ENCODE data around the gene ABCB9. TPM values are rescaled to one million over a fixed set of nuclear protein-coding genes. Genes with fewer than 3 reads are reported as not detected.

The ABCB9 gene
- total and polyA plus RNA-seq, 2 of the 8 experiments (the other 6 are each of a cell fraction or from before 2014, with no cell fraction given) = 3.8 to 8.0 TPM

- Histone ChIP-seq H3K4ac (replicated peaks; ENCODE audit: insufficient read length, low read depth, low read length) (no peak overlapping the region), H2BK20ac (ENCODE audit: low read length) (no peak overlapping the region), H3K56ac (replicated peaks; ENCODE audit: insufficient read length, low read depth, low read length) (no peak overlapping the region), H2BK15ac (ENCODE audit: low read length) (no peak overlapping the region), H3K23me2 (ENCODE audit: low read depth, low read length) (peaks cover 24% of the 10 kb centered on the region), H2AFZ (ENCODE audit: low read length) (no peak overlapping the region), H2BK120ac (replicated peaks; ENCODE audit: low read depth, low read length) (no peak overlapping the region), H3K14ac (ENCODE audit: insufficient read length) (no peak overlapping the region), H3K9me3 (ENCODE audit: insufficient read depth in 2 of 2, low read depth in 1 of 2, low read length in 1 of 2) (no peaks in the 10 kb centered on the region), H4K5ac (ENCODE audit: insufficient read length, low read depth, low read length) (no peak overlapping the region), H4K20me1 (replicated peaks in 1 of 2; ENCODE audit: control insufficient read depth in 1 of 2, insufficient read depth in 2 of 2, low read length in 2 of 2) (peaks cover 0 to 8% of the 10 kb centered on the region in 2 experiments), H3K4me1 (replicated peaks in 1 of 4; ENCODE audit: control insufficient read depth in 3 of 4, insufficient read depth in 4 of 4, low read length in 3 of 4) (peaks cover 0 to 22% (median 12%) of the 10 kb centered on the region in 4 experiments; a peak in 6 of 7 replicates), H3K18ac (ENCODE audit: extremely low read depth, low read length) (no peak overlapping the region), H3K27ac (ENCODE audit: low read depth, low read length) (no peak overlapping the region), H4K8ac (ENCODE audit: extremely low read depth, insufficient read depth, low read length) (no peak overlapping the region), H2AK5ac (ENCODE audit: low read depth, low read length) (no peak overlapping the region), H3K79me1 (ENCODE audit: low read depth, low read length) (peaks cover 7% of the 10 kb centered on the region; the same call in 1 of the 2 replicates), H3K4me2 (ENCODE audit: insufficient read depth in 1 of 2, low read depth in 2 of 2, low read length in 2 of 2) (no peak overlapping the region), H3K4me3 (ENCODE audit: extremely low read depth in 1 of 4, insufficient read depth in 2 of 4, low read depth in 3 of 4, low read length in 4 of 4) (no peak overlapping the region), H3K27me3 (replicated peaks in 1 of 4; ENCODE audit: control insufficient read depth in 3 of 4, extremely low read depth in 1 of 4, insufficient read depth in 3 of 4, low read length in 3 of 4) (no peaks in the 10 kb centered on the region), H3K23ac (ENCODE audit: insufficient read length) (no peak overlapping the region), H4K91ac (replicated peaks; ENCODE audit: insufficient read length, low read length) (no peak overlapping the region), H3K79me2 (ENCODE audit: control insufficient read depth in 1 of 2, insufficient read depth in 2 of 2, low read length in 2 of 2) (peaks cover 0 to 12% of the 10 kb centered on the region in 2 experiments; a peak in 1 of 4 replicates), H2BK12ac (ENCODE audit: low read depth, low read length) (no peak overlapping the region), H2BK5ac (ENCODE audit: low read depth, low read length) (no peak overlapping the region), H3K9ac (replicated peaks in 1 of 4; ENCODE audit: extremely low read depth in 1 of 4, low read depth in 3 of 4, low read length in 3 of 4) (no peak overlapping the region), H3K36me3 (ENCODE audit: control insufficient read depth in 2 of 4, insufficient read depth in 4 of 4, low read length in 3 of 4) (peaks cover 0 to 2% (median 0%) of the 10 kb centered on the region in 4 experiments; a peak in 1 of 8 replicates)
- ChIA-PET POLR2A (ENCODE audit: partially characterized antibody) (interaction anchor here (1.4 to 2.8 kb wide), 4 partner anchors 10 to 106 kb away, joined by 3 to 7 read pairs (median 6); no protein-coding TSS in a partner anchor), CTCF (ENCODE audit: partially characterized antibody) (interaction anchor here (0.9 to 1.4 kb wide), 3 partner anchors 11 to 140 kb away, joined by 3 to 4 read pairs (median 3); partner anchors contain the start of gene ABCB9)
- no peak for FAIRE-seq
- DNase-seq (ENCODE audit: low read depth in 1 of 2, low spot score in 2 of 2) = no peak
- TF ChIP-seq TCF12 (IDR thresholded peaks at IDR 0.05; ENCODE audit: low read depth, low read length) (no peak), SIN3A (conservative IDR thresholded peaks at IDR 0.05 in 1 of 2, IDR thresholded peaks at IDR 0.05 in 1 of 2; ENCODE audit: low read depth in 1 of 2, low read length in 2 of 2) (no peak)
- 90% methylated on average over 9 of the region's 9 CpGs; no CpG with 5 or more reads in 1 of the 2 experiments for WGBS, 2 experiments (ENCODE audit: extremely low coverage in 1 of 2, insufficient coverage in 1 of 2, insufficient read length in 1 of 2, insufficient replicate concordance in 2 of 2, low coverage in 1 of 2, low lambda C conversion rate in 2 of 2, missing lambda C conversion rate in 1 of 2)
These were observed 11.6 kb upstream of the ABCB9 start for GRCh38 chr12:122977655-122978392.

Data from H1 (cell line).